Measurements from ENCODE around the gene ZC3H7A. TPM values are rescaled to one million over a fixed set of nuclear protein-coding genes. Genes with fewer than 3 reads are reported as not detected.

Gene ZC3H7A
- total and polyA plus RNA-seq, 2 of the 13 experiments (the other 11 are each of a cell fraction or from before 2014, with no cell fraction given): 29.2 to 36.8 TPM

GRCh38 chr16:11792410-11793241 lies 4.4 kb downstream of the ZC3H7A start:
- WGBS (ENCODE audit: low lambda C conversion rate): 31% methylated on average over 7 of the region's 7 CpGs
- in situ Hi-C loops (cut with HindIII; ENCODE audit: extremely low pct_ligation_motif_present, low pct_unique_long_range_greater_than_20kb): no loop called here
- peaks cover 90% of the 10 kb centered on the region for H3K79me2 ChIP-seq (ENCODE audit: insufficient read depth, low read length)
- H3K4me2 ChIP-seq (ENCODE audit: low read depth, low read length): peak overlapping the region; percentile 56
- no peaks in the 10 kb centered on the region; a peak in 1 of 5 replicates for H3K27me3 ChIP-seq (ENCODE audit: control insufficient read depth in 1 of 2, insufficient read depth in 2 of 2, low read length in 2 of 2)
- peak overlapping the region; percentile 52 for H3K27ac ChIP-seq (ENCODE audit: extremely low read length, insufficient read depth, low read length)
- POLR2A ChIA-PET: interaction anchor here (0.5 to 5.5 kb wide), 7 partner anchors 18 to 77 kb away, joined by 4 to 85 read pairs (median 9); partner anchors contain the start of gene TXNDC11
- no peaks in the 10 kb centered on the region for H3K9me3 ChIP-seq (ENCODE audit: low read length)
- H2AFZ ChIP-seq (ENCODE audit: low read length): no peak overlapping the region
- peak overlapping the region in 1 of 3 experiments; percentile 6; a peak in 2 of 6 replicates for H3K4me3 ChIP-seq (replicated peaks in 1 of 3; ENCODE audit: insufficient read depth in 1 of 3, low read depth in 2 of 3, low read length in 3 of 3)
- CTCF ChIA-PET (ENCODE audit: low intra/inter-chr PET ratio, low total read pairs): no interaction called here
- peaks cover 53% of the 10 kb centered on the region for H4K20me1 ChIP-seq (ENCODE audit: insufficient read depth, low read length)
- H3K36me3 ChIP-seq (replicated peaks in 1 of 2; ENCODE audit: control insufficient read depth in 1 of 2, insufficient read depth in 2 of 2, low read length in 2 of 2): peaks cover 0 to 8% of the 10 kb centered on the region in 2 experiments; a peak in 3 of 5 replicates
- peak; percentile 70 for DNase-seq (ENCODE audit: low spot score)
- intact Hi-C loops (cut with micrococcal nuclease; ENCODE audit: unreplicated experiment): loop anchor here (10.0 kb wide), 1 partner anchor 208 kb away; the partner anchor contains the start of gene LITAF
- FAIRE-seq: no peak
- no peak for ATAC-seq
- peak overlapping the region; percentile 18; the same call in 1 of the 2 replicates for H3K9ac ChIP-seq (ENCODE audit: insufficient read depth, low read depth, low read length)
- peaks cover 85% of the 10 kb centered on the region for H3K4me1 ChIP-seq (ENCODE audit: insufficient read depth, low read length)
- no TSS peak for BruUV-seq (replicated peaks)
- TF ChIP-seq SAP130 (CRISPR knock-in tag; IDR thresholded peaks at IDR 0.05; ENCODE audit: low read depth) (peak; percentile 19; the same call in 1 of the 2 replicates), HNF4A (CRISPR knock-in tag; IDR thresholded peaks at IDR 0.05) (peak; percentile 35; the same call in 1 of the 2 replicates), ZNF790 (CRISPR knock-in tag; IDR thresholded peaks at IDR 0.05; ENCODE audit: borderline replicate concordance) (no peak), ZNF281 (CRISPR knock-in tag; IDR thresholded peaks at IDR 0.05; ENCODE audit: borderline replicate concordance) (no peak), HDAC2 (CRISPR knock-in tag; IDR thresholded peaks at IDR 0.05) (0 out of 2 replicates have a peak, but pooled peaks have one; percentile 6), ZBTB21 (CRISPR knock-in tag; IDR thresholded peaks at IDR 0.05) (peak; percentile 47; the same call in 1 of the 2 replicates), ZNF619 (CRISPR knock-in tag; IDR thresholded peaks at IDR 0.05) (no peak), ZNF766 (CRISPR knock-in tag; IDR thresholded peaks at IDR 0.05; ENCODE audit: borderline replicate concordance) (no peak), HDAC1 (CRISPR knock-in tag; IDR thresholded peaks at IDR 0.05) (0 out of 2 replicates have a peak, but pooled peaks have one; percentile 27), MYPOP (CRISPR knock-in tag; IDR thresholded peaks at IDR 0.05) (peak; percentile 17; the same call in 1 of the 2 replicates), ZNF569 (CRISPR knock-in tag; IDR thresholded peaks at IDR 0.05; ENCODE audit: borderline replicate concordance) (no peak), CREM (IDR thresholded peaks at IDR 0.05) (peak; percentile 40), CREM (CRISPR knock-in tag; IDR thresholded peaks at IDR 0.05) (no peak), ZBTB38 (CRISPR knock-in tag; IDR thresholded peaks at IDR 0.05) (peak; percentile 52; the same call in 1 of the 2 replicates), DRAP1 (CRISPR knock-in tag; IDR thresholded peaks at IDR 0.05) (no peak), KLF13 (CRISPR knock-in tag; IDR thresholded peaks at IDR 0.05) (no peak), ZFX (CRISPR knock-in tag; IDR thresholded peaks at IDR 0.05; ENCODE audit: low read depth) (0 out of 2 replicates have a peak, but pooled peaks have one; percentile 35), ZNF780A (CRISPR knock-in tag; IDR thresholded peaks at IDR 0.05) (no peak), TEAD3 (CRISPR knock-in tag; optimal IDR thresholded peaks at IDR 0.05; ENCODE audit: borderline replicate concordance) (peak; percentile 20), FOXA3 (CRISPR knock-in tag; IDR thresholded peaks at IDR 0.05) (peak; percentile 54), FOXM1 (CRISPR knock-in tag; IDR thresholded peaks at IDR 0.05) (no peak)

Data from HepG2 (cell line).